Lower leg skin (tissue), 3 donors: ENCODE results near the gene FOSL2.

Source experiments
- CTCF ChIP-seq, 3 donors: fragments of 450-650 bp; IDR thresholded peaks; one replicate each; pipeline ENCODE4 v1.5.1; 2016; ENCODE audit warnings: antibody characterized with exemption in 3 of 3, mild to moderate bottlenecking in 3 of 3, moderate library complexity in 2 of 3
- POLR2A ChIP-seq, 2 donors: fragments of 450-650 bp; IDR thresholded peaks; one replicate each; pipeline ENCODE4 v1.6.1; 2016 to 2017; ENCODE audit warnings: antibody characterized with exemption in 2 of 2, mild to moderate bottlenecking in 1 of 2, moderate library complexity in 1 of 2

DNA sequence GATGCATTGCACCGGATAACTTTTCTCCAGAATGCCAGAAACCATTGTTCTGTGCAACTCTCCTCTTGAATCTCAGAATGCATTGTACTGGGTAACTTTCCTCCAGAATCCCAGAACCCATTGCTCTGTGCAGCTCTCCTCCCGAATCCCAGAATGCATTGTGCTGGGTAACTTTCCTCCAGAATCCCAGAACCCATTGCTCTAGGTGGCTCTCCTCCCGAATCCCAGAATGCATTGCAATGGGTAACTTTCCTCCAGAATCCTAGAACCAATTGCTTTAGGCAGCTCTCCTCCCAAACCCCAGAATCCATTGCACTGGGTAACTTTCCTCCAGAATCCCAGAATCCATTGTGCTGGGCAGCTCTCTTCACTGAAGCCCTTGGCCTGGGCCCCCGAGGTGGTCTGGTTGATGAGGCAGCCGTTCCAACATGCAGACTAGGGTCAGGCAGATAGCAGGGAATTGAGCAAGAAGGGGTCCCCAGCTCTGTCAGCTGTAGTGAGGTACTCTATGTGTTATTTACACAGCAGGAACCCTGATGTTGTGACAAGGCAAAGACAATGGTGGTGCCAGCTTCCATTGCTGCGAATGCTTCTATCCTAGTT, 9.4 kb downstream of the FOSL2 start:
- TF ChIP-seq CTCF (IDR thresholded peaks at IDR 0.05) (no peak), POLR2A (IDR thresholded peaks at IDR 0.05) (no peak)
